GM18526 (cell line): Measurements from ENCODE around the gene APBB2.

Experiments
- POLR2A ChIP-seq: IDR thresholded peaks from 3 replicates; pipeline ENCODE4 v1.6.1; 2011; ENCODE audit not compliant: insufficient read length; ENCODE audit errors: extremely low read depth

APBB2 gene

GRCh38 chr4:40991908-40992307 is 222.4 kb downstream of the APBB2 start:
- TF ChIP-seq POLR2A: no peak

- TF ChIP-seq POLR2A: no peak
These were observed 223.5 kb downstream of the APBB2 start for GRCh38 chr4:40990899-40991265.

GRCh38 chr4:40990236-40990898 is 224.0 kb downstream of the APBB2 start:
- TF ChIP-seq POLR2A: no peak

GRCh38 chr4:40987151-40987550 is 227.2 kb downstream of the APBB2 start:
- no peak for TF ChIP-seq POLR2A

GRCh38 chr4:40986375-40986774 is 228.0 kb downstream of the APBB2 start:
- no peak for TF ChIP-seq POLR2A

- TF ChIP-seq POLR2A: no peak
These were observed 230.3 kb downstream of the APBB2 start for GRCh38 chr4:40984051-40984450.

- TF ChIP-seq POLR2A: no peak
These were observed 233.9 kb downstream of the APBB2 start for GRCh38 chr4:40980318-40980883.

- no peak for TF ChIP-seq POLR2A
These were observed 235.8 kb downstream of the APBB2 start for GRCh38 chr4:40978548-40978947.

GRCh38 chr4:40976343-40976742 is 238.0 kb downstream of the APBB2 start:
- no peak for TF ChIP-seq POLR2A

- TF ChIP-seq POLR2A: no peak
These were observed 241.6 kb downstream of the APBB2 start for GRCh38 chr4:40972722-40973121.

GRCh38 chr4:40971338-40971737 is 243.0 kb downstream of the APBB2 start:
- TF ChIP-seq POLR2A: no peak

- TF ChIP-seq POLR2A: no peak
These were observed 244.8 kb downstream of the APBB2 start for GRCh38 chr4:40969501-40969900.

- TF ChIP-seq POLR2A: no peak
These were observed 246.8 kb downstream of the APBB2 start for GRCh38 chr4:40967550-40967949.

GRCh38 chr4:40966091-40966490 is 248.3 kb downstream of the APBB2 start:
- TF ChIP-seq POLR2A: no peak

- no peak for TF ChIP-seq POLR2A
These were observed 250.4 kb downstream of the APBB2 start for GRCh38 chr4:40963897-40964478.

GRCh38 chr4:40962551-40963180 is 251.7 kb downstream of the APBB2 start:
- TF ChIP-seq POLR2A: no peak

- no peak for TF ChIP-seq POLR2A
These were observed 253.4 kb downstream of the APBB2 start for GRCh38 chr4:40960941-40961340.

GRCh38 chr4:40957281-40957680 is 257.1 kb downstream of the APBB2 start:
- TF ChIP-seq POLR2A: no peak
